ENCODE data around the gene GEMIN5. TPM values are rescaled to one million over a fixed set of nuclear protein-coding genes. Genes with fewer than 3 reads are reported as not detected.

Gene GEMIN5
- total and polyA plus RNA-seq, 10 donors, result 3.2 to 16.1 (median 13.8) TPM

DNA sequence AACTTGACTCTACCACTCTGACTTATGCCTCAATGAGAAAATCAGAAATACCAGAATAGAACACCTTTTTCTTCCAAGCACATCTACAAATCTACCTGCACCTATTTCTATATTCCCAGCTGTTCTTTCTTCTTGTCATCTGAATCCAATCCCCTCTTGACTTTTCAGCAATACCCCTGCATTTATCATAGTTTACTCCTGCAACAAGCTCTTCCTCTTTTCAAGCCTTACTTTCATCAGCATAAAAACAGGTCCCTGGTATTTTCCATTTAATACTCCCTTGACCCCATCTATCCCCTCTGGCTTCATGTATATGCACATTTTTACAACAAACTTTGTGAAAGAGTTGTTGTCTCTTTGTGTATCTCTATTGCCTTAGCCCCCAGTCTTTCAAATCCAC is 3.1 kb downstream of the GEMIN5 start:
- intact Hi-C loops (cut with DNase I; ENCODE audit: low total_unique reads), result loop anchor here (10.0 kb wide), 1 partner anchor 70 kb away; no protein-coding TSS in a partner anchor
- no peak for TF ChIP-seq POLR2A (IDR thresholded peaks at IDR 0.05)
- TF ChIP-seq, protein P1, sequence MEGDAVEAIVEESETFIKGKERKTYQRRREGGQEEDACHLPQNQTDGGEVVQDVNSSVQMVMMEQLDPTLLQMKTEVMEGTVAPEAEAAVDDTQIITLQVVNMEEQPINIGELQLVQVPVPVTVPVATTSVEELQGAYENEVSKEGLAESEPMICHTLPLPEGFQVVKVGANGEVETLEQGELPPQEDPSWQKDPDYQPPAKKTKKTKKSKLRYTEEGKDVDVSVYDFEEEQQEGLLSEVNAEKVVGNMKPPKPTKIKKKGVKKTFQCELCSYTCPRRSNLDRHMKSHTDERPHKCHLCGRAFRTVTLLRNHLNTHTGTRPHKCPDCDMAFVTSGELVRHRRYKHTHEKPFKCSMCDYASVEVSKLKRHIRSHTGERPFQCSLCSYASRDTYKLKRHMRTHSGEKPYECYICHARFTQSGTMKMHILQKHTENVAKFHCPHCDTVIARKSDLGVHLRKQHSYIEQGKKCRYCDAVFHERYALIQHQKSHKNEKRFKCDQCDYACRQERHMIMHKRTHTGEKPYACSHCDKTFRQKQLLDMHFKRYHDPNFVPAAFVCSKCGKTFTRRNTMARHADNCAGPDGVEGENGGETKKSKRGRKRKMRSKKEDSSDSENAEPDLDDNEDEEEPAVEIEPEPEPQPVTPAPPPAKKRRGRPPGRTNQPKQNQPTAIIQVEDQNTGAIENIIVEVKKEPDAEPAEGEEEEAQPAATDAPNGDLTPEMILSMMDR (IDR thresholded peaks at IDR 0.05 in 8 of 11, conservative IDR thresholded peaks at IDR 0.05 in 3 of 11), result no peak
- no peak for TF ChIP-seq POLR2AphosphoS5 (IDR thresholded peaks at IDR 0.05)

DNA sequence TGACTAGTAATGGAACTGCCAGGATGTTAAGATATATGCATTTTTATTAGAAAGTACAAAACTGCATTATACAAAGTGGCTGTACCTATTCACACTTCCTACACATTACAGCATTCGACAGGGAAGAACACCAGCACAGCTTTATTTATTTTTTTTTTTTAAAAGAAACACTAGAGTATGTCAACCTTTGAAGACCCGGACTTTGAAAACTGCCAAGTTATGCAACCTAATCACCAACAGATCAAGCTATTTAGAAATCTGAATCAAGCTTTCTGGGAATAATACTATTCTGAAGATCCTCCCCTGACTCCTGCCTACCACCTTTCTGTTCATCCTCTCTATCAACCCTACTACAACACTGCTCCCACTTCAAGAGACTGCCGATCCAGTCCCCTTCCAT is 4.5 kb downstream of the GEMIN5 start:
- Histone ChIP-seq H3K4me1 (peaks cover 11 to 34% (median 18%) of the 10 kb centered on the region in 6 donors), H3K9me3 (no peaks in the 10 kb centered on the region), H3K27me3 (replicated peaks in 1 of 7) (no peaks in the 10 kb centered on the region), H3K27ac (no peak overlapping the region), H3K36me3 (peaks cover 0 to 74% (median 31%) of the 10 kb centered on the region in 6 donors), H3K4me3 (no peak overlapping the region)
- DNase-seq, result no peak
- TF ChIP-seq POLR2A (IDR thresholded peaks at IDR 0.05) (no peak), POLR2AphosphoS5 (IDR thresholded peaks at IDR 0.05) (no peak)
- TF ChIP-seq, protein P1 (IDR thresholded peaks at IDR 0.05 in 8 of 11, conservative IDR thresholded peaks at IDR 0.05 in 3 of 11), result no peak
- WGBS, 5 donors, result 82 to 93% (median 88%) methylated on average over 3 of the region's 3 CpGs
- intact Hi-C loops (cut with DNase I; ENCODE audit: low total_unique reads), result loop anchor here (10.0 kb wide), 1 partner anchor 69 kb away; no protein-coding TSS in a partner anchor

More for the DNA sequence above, 3.1 kb downstream of the GEMIN5 start:
- Histone ChIP-seq H3K4me3 (no peak overlapping the region), H3K4me1 (peaks cover 12 to 45% (median 22%) of the 10 kb centered on the region in 6 donors), H3K9me3 (no peaks in the 10 kb centered on the region), H3K27ac (no peak overlapping the region), H3K36me3 (peaks cover 0 to 61% (median 23%) of the 10 kb centered on the region in 6 donors), H3K27me3 (replicated peaks in 1 of 7) (no peaks in the 10 kb centered on the region)
- DNase-seq, result no peak

DNA sequence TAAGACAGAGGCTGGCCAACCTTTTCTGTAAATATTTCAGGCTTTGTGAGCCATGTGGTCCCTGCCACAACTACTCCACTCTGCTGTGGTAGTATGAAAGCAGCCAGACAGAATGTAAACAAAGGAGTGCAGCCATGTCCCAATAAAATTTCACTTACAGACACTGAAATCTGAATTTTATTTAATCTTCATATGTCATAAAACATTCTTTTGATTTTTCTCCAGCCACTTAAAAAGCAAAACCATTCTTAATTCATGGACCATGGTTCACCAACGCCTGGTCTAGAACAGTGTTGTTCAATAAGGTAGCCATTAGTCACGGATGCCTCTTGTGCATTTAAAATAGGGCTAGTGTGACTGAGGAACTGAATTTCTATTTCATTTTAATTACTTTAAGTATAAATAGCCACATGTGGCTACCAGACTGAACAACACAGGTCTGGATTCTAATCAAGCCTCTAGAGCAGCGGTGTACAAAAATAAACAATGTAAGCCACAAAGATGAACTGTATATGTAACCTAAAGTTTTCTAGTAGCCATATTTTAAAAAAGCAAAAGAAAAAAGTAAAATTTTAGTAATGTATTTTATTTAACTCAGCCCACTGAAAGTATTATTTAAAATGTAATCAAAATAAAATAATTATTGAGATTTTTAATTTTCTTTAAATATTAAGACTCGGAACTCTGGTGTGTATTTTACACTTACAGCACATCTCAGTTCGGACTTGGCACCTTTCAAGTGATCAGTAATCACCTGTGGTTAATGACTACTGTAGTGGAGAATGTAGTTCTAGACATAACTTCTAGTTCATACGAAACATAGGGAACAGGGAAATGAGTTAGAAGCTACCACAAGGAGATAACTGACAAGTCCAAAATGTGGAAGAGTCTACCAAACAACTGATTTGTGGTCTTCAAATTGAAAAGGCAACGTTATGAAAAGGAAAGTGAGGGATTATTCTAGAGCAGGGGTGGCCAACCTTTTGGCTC is 14.3 kb downstream of the GEMIN5 start:
- Histone ChIP-seq H3K9me3 (no peaks in the 10 kb centered on the region), H3K4me1 (no peaks in the 10 kb centered on the region), H3K27ac (no peak overlapping the region), H3K36me3 (peaks cover 0 to 100% (median 79%) of the 10 kb centered on the region in 6 donors), H3K27me3 (replicated peaks in 1 of 7) (no peaks in the 10 kb centered on the region), H3K4me3 (no peak overlapping the region)
- DNase-seq, result no peak
- WGBS, 5 donors, result 93 to 97% (median 95%) methylated on average over 7 of the region's 7 CpGs
- intact Hi-C loops (cut with DNase I; ENCODE audit: low total_unique reads), result no loop called here
- TF ChIP-seq, protein P1 (IDR thresholded peaks at IDR 0.05 in 8 of 11, conservative IDR thresholded peaks at IDR 0.05 in 3 of 11), result no peak
- no peak for TF ChIP-seq POLR2AphosphoS5 (IDR thresholded peaks at IDR 0.05)
- TF ChIP-seq POLR2A (IDR thresholded peaks at IDR 0.05), result no peak

DNA sequence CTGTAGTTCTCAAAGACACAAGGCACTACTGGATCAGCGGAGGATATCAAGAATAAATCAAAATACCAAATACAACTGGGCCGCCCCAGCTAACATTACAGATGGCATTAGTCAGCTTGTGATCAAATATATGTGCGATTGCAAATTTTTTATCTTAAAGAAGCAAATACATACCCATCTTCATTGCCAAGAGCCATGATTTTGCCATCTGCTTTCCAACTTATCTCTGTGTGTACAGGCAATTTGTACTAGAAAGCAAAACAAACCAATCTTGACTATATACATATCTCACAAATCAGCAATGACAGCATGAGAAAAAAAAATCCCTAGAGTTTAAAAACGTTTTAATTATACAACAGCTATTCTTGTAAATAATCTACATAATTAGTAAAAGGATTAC is 20.3 kb downstream of the GEMIN5 start:
- Histone ChIP-seq H3K4me1 (no peaks in the 10 kb centered on the region), H3K4me3 (no peak overlapping the region), H3K9me3 (no peaks in the 10 kb centered on the region), H3K27ac (no peak overlapping the region), H3K36me3 (peaks cover 3 to 100% (median 74%) of the 10 kb centered on the region in 6 donors), H3K27me3 (replicated peaks in 1 of 7) (no peaks in the 10 kb centered on the region)
- intact Hi-C loops (cut with DNase I; ENCODE audit: low total_unique reads), result no loop called here
- TF ChIP-seq, protein P1 (IDR thresholded peaks at IDR 0.05 in 8 of 11, conservative IDR thresholded peaks at IDR 0.05 in 3 of 11), result no peak
- TF ChIP-seq POLR2AphosphoS5 (IDR thresholded peaks at IDR 0.05) (no peak), POLR2A (IDR thresholded peaks at IDR 0.05) (no peak)
- no peak for DNase-seq
- WGBS, 5 donors, result 86 to 90% (median 90%) methylated on average over 4 of the region's 4 CpGs
